ENCODE results near the gene CRISP1. TPM values are rescaled to one million over a fixed set of nuclear protein-coding genes. Genes with fewer than 3 reads are reported as not detected.

Gene CRISP1
- total RNA-seq, 2 experiments from 2014 or later, result not detected

DNA sequence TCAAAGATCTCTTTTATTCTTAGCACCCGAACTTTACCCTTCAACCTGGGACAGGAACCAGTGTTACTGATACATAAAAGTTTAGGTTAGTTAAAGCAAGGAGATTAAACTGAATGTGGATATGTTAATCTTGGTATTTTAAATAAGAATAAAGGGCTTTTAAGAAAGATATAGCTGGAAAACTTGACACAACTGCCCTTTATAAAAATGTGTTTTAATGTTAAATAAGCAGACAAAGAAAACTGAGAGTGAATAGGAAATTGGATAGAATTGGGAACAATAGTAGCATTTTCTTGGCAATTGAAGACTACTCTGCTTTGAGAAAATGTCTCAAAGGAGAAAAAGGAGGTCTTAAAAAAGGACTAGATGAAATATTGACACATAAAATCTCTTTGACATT lies 45.9 kb upstream of the CRISP1 start:
- Histone ChIP-seq H3K27me3 (ENCODE audit: control insufficient read depth in 1 of 2, insufficient read depth in 2 of 2, low read length in 2 of 2) (no peaks in the 10 kb centered on the region), H3K4me3 (ENCODE audit: low read length) (no peak overlapping the region), H3K9me3 (ENCODE audit: control insufficient read depth in 1 of 2, insufficient read depth in 1 of 2, low read length in 2 of 2) (no peaks in the 10 kb centered on the region), H3K4me1 (ENCODE audit: insufficient read depth, low read length) (no peaks in the 10 kb centered on the region), H3K27ac (ENCODE audit: low read depth in 1 of 2, low read length in 2 of 2) (no peak overlapping the region), H3K36me3 (ENCODE audit: insufficient read depth, low read length) (no peaks in the 10 kb centered on the region)
- H3K4me3 Mint-ChIP-seq, result no peak overlapping the region
- TF ChIP-seq, protein P1, sequence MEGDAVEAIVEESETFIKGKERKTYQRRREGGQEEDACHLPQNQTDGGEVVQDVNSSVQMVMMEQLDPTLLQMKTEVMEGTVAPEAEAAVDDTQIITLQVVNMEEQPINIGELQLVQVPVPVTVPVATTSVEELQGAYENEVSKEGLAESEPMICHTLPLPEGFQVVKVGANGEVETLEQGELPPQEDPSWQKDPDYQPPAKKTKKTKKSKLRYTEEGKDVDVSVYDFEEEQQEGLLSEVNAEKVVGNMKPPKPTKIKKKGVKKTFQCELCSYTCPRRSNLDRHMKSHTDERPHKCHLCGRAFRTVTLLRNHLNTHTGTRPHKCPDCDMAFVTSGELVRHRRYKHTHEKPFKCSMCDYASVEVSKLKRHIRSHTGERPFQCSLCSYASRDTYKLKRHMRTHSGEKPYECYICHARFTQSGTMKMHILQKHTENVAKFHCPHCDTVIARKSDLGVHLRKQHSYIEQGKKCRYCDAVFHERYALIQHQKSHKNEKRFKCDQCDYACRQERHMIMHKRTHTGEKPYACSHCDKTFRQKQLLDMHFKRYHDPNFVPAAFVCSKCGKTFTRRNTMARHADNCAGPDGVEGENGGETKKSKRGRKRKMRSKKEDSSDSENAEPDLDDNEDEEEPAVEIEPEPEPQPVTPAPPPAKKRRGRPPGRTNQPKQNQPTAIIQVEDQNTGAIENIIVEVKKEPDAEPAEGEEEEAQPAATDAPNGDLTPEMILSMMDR (IDR thresholded peaks at IDR 0.05), result no peak
- intact Hi-C loops (cut with DNase I, micrococcal nuclease), result no loop called here
- ATAC-seq (ENCODE audit: poor library complexity), result no peak
- DNase-seq, result no peak
- no peaks in the 10 kb centered on the region for H3K27me3 Mint-ChIP-seq
- ChIA-PET POLR2A (no interaction called here), CTCF (no interaction called here)
- peaks cover 2% of the 10 kb centered on the region for H3K9me3 Mint-ChIP-seq
- no peaks in the 10 kb centered on the region for H3K36me3 Mint-ChIP-seq (ENCODE audit: low read depth)
- no peaks in the 10 kb centered on the region for H3K4me1 Mint-ChIP-seq (ENCODE audit: low read depth)
- H3K27ac Mint-ChIP-seq, result no peak overlapping the region

- H3K27ac Mint-ChIP-seq, result no peak overlapping the region
These were observed 44.9 kb upstream of the CRISP1 start for GRCh38 chr6:49911252-49911651.

GRCh38 chr6:49909563-49909962 lies 43.2 kb upstream of the CRISP1 start:
- H3K4me1 ChIP-seq (ENCODE audit: insufficient read depth, low read length), result no peaks in the 10 kb centered on the region
- no peak overlapping the region for H3K4me3 ChIP-seq (ENCODE audit: low read length)
- CTCF ChIA-PET, result no interaction called here
- no peak for ATAC-seq (ENCODE audit: poor library complexity)
- no peaks in the 10 kb centered on the region for H3K27me3 ChIP-seq (ENCODE audit: control insufficient read depth in 1 of 2, insufficient read depth in 2 of 2, low read length in 2 of 2)
- Mint-ChIP-seq H3K9me3 (peaks cover 2% of the 10 kb centered on the region), H3K4me3 (no peak overlapping the region), H3K27me3 (no peaks in the 10 kb centered on the region), H3K4me1 (ENCODE audit: low read depth) (no peaks in the 10 kb centered on the region), H3K36me3 (ENCODE audit: low read depth) (no peaks in the 10 kb centered on the region), H3K27ac (no peak overlapping the region)
- intact Hi-C loops (cut with DNase I, micrococcal nuclease), result no loop called here
- no peaks in the 10 kb centered on the region for H3K9me3 ChIP-seq (ENCODE audit: control insufficient read depth in 1 of 2, insufficient read depth in 1 of 2, low read length in 2 of 2)
- no peak overlapping the region for H3K27ac ChIP-seq (ENCODE audit: low read depth in 1 of 2, low read length in 2 of 2)
- no peak for DNase-seq
- POLR2A ChIA-PET, result no interaction called here
- TF ChIP-seq, protein P1 (IDR thresholded peaks at IDR 0.05), result no peak
- no peaks in the 10 kb centered on the region for H3K36me3 ChIP-seq (ENCODE audit: insufficient read depth, low read length)

More at GRCh38 chr6:49911252-49911651, 44.9 kb upstream of the CRISP1 start:
- H3K4me3 Mint-ChIP-seq, result no peak overlapping the region
- ChIA-PET CTCF (no interaction called here), POLR2A (no interaction called here)
- peaks cover 2% of the 10 kb centered on the region for H3K9me3 Mint-ChIP-seq
- Histone ChIP-seq H3K27ac (ENCODE audit: low read depth in 1 of 2, low read length in 2 of 2) (no peak overlapping the region), H3K4me3 (ENCODE audit: low read length) (no peak overlapping the region), H3K36me3 (ENCODE audit: insufficient read depth, low read length) (no peaks in the 10 kb centered on the region), H3K27me3 (ENCODE audit: control insufficient read depth in 1 of 2, insufficient read depth in 2 of 2, low read length in 2 of 2) (no peaks in the 10 kb centered on the region), H3K4me1 (ENCODE audit: insufficient read depth, low read length) (no peaks in the 10 kb centered on the region), H3K9me3 (ENCODE audit: control insufficient read depth in 1 of 2, insufficient read depth in 1 of 2, low read length in 2 of 2) (no peaks in the 10 kb centered on the region)
- H3K4me1 Mint-ChIP-seq (ENCODE audit: low read depth), result no peaks in the 10 kb centered on the region
- H3K36me3 Mint-ChIP-seq (ENCODE audit: low read depth), result no peaks in the 10 kb centered on the region
- ATAC-seq (ENCODE audit: poor library complexity), result no peak
- no peak for DNase-seq
- intact Hi-C loops (cut with DNase I, micrococcal nuclease), result no loop called here
- H3K27me3 Mint-ChIP-seq, result no peaks in the 10 kb centered on the region
- TF ChIP-seq, protein P1 (IDR thresholded peaks at IDR 0.05), result no peak

All from CD4-positive, alpha-beta T cell (primary cell).